GM19395 (cell line): ENCODE results near the gene NCF4.

Source experiments
- ATAC-seq: cut with Tn5 transposase; IDR thresholded peaks from one replicate; pipeline ENCODE4 v1.9.1; 2021; ENCODE audit warnings: mild to moderate bottlenecking, moderate library complexity; ENCODE audit not compliant: unreplicated experiment

Gene NCF4

DNA sequence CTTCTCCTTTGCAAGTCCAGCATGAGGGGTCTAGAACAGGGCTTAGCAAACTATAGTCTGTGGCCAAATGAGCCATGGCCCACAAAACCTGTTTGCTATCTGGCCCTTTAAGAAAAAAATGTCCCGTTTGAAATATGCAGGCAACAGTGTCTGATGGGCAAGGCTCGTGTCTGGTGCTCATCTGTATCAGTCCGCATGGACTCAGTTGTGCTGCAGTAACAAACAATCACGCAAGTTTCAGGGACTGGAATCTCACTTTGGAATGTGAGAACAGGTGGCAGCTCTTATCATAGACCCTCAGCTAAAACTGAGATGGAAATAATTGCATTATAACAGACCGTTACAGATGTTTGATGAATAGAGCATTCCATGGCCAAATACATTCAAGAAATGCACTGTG is 24.9 kb upstream of the NCF4 start:
- no peak for ATAC-seq

GRCh38 chr22:36838119-36839030 is 22.4 kb upstream of the NCF4 start:
- no peak for ATAC-seq

DNA sequence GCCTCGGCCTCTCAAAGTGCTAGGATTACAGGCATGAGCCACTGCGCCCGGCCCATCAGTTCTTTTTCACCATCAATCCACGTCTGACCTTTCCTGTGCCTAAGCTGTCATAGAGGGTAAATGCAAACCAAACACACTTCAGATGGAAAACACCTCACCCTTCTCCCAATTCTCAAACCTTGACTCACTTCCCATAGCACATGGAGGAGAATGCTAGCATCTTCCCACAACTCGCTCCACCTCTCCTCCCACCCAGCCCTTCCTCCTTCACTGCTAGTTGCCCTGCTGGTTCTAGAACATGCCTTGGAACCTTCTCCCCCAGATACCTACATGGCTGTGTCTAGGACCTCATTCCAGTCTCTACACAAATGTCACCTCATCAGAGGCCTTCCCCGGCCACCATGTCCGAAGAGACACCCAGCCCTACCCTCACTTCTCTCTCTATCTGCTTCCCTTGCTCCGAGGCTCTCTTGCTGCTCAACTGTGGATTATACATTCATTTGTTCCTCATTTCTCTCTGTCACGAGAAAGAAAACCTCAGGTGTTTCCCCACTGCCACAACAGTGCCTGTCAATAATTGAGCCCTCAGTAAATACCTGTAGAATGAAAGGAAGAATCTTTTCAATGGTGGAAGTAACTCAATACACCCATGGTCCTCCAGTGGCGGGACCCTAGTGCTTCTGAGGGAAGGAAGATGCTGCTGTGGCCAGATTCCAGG is 21.3 kb upstream of the NCF4 start:
- ATAC-seq = no peak

GRCh38 chr22:36840106-36840505 is 20.7 kb upstream of the NCF4 start:
- ATAC-seq = no peak

DNA sequence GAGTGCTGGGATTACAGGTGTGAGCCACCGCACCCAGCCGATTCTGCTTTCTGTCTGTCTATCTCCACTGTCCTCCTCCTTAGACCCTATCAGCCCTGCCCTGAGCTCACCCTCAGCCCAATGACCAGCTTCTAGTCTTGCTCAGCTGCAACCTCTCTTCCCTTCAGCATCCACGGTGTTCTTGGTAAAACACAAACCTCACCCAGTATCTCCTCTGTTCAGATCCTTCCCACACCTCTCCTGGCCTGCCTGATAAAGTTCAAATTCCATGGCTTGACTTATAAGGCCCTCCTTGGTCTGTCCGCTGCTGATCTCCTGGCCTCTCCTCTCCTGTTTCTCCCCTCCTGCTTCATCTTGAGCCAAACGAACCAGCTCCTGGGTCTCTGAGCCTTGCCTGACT is 14.5 kb upstream of the NCF4 start:
- ATAC-seq = no peak

DNA sequence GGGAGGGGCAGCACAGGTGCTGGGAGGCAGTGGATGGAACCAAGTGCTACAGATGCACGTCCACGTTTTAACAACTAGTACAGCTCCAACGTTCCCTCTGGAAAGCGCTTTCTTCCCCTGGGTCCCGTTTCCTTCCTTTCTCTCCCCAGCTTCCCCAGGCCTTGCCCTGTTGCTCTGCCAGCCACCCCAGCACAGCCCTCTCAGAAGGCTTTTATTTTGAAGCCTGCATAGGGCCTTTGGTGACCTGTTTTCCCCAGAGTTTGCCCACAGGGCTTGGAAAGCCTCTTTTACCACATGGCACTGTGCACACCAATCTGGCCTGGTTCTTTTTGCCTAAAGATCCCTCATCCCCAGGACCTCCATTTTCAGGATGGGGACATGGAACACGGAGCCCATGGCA is 13.9 kb upstream of the NCF4 start:
- no peak for ATAC-seq

GRCh38 chr22:36850056-36850455 is 10.8 kb upstream of the NCF4 start:
- no peak for ATAC-seq

DNA sequence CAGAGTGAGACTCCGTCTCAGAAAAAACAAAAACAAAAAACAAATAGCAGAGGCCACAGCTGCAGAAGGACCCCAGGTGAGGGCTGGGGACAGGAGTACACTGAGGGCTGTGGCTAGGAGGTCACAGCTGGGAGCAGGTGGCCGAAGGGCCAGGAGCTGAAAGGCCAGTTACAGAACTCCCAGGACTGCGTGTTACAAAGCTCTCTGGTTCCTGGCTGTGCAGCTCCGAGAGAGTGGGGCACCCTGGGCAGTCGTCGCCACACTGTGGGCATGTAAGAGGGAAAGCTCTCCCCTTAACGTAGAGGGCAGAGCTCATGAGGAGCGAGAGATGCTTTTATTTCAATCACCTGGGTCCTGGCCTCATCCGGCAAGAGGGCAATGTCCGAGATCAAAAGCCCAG is 10.1 kb upstream of the NCF4 start:
- ATAC-seq = no peak

- no peak for ATAC-seq
Observed at GRCh38 chr22:36852056-36852973, 8.5 kb upstream of the NCF4 start.

DNA sequence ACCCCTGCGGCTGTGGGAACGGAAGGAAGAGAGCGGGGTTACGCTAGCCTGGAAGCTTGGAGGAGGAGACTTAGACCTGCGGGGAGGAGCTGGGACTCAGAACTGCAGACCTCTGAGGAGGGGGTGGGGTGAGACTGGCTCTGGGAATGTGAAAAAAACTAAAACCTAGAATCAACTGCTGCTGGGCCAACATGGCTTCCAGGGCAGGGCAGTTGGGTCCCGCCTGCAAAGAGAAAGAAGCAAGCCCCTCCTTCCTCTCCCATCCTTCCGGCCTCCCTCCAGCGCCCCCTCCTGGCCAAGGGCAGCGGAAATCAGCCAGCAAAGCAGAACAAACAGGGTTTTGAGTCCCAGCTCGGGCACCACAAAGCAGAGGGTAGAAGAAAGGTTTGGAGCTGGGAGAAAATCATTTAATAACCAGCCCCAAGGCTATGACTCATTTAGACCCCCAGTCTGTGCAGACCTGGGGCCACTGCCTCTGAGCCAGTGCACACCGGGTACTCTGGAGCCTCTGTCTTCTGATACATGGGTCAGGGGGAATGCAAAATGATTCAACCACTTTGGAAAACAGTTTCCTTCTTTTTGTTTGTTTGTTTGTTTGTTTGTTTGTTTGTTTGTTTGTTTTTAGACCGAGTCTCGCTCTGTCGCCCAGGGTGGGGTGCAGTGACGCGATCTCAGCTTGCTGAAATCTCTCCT is 7.3 kb upstream of the NCF4 start:
- ATAC-seq = no peak

DNA sequence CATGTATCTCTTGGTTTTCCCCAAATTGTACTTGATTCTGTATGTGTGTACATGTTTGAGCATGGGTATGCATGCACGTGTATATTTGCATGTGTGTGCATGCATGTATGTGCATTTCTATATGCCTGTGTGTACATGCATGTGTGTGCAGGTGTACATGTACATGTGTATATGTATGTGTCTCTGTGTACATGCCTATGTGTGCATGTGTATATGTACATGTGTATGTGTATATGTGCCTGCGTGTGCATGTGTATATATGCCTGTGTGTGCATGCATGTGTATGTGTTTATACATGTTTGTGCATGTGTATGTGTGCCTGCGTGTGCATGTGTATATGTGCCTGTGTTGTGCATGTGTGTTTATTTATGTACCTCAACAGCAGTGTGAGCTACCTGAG is 5.3 kb upstream of the NCF4 start:
- ATAC-seq = no peak

GRCh38 chr22:36856121-36856791 is 4.5 kb upstream of the NCF4 start:
- ATAC-seq = no peak

DNA sequence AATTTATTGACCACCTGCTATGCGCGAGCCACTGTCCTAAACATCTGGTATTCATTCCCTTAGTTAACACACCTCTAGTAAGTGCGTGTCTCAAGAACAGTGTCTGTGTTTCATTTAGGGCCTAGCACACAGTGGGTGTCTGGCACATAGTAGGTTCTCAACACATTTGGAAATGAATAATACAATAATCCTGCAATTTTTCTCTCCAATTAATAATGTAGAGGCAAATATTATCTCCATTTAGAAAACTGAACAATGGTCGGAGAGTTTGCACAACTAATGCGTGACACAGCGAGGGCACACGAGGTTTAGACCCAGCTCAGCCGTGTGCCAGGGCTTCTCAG is 4.0 kb upstream of the NCF4 start:
- ATAC-seq = no peak

DNA sequence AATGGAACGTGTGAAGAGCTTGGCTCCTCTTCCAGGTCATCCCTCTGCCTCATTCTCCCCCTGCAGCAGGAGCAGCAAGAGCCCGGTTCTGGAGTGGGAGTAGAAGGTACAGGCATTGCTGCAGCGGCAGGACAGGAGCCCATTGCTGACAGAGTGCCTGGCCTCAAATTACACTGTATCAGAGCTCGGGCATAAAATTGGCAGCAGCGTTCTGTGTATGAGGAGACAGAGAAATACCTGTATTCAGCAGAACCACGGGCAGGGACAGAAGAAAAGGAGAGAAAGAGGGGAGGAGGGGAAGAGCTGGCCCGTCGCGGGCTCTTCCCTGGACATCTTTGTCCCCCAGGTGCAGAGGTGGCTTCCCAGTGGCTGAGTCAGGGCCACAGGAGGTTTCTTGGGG is 2.6 kb upstream of the NCF4 start:
- no peak for ATAC-seq

DNA sequence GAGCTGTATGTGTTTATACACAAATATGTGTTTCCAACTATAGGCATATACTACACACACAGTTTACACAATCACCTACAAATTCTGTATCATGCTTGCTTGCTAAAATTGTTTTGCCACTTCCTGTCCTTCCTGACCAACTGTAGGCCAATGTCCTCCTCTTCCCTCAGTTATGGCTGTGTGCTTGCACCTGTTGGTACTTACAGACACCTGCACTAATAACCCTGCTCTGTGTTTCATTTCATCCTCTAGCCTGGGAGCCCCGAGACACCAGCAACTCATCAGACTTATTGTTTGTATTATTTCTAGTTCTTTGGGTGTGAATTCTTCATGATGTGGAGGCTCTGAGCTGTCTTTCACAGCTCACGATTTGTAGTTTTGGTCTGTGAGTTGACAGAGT is 1.8 kb upstream of the NCF4 start:
- no peak for ATAC-seq

DNA sequence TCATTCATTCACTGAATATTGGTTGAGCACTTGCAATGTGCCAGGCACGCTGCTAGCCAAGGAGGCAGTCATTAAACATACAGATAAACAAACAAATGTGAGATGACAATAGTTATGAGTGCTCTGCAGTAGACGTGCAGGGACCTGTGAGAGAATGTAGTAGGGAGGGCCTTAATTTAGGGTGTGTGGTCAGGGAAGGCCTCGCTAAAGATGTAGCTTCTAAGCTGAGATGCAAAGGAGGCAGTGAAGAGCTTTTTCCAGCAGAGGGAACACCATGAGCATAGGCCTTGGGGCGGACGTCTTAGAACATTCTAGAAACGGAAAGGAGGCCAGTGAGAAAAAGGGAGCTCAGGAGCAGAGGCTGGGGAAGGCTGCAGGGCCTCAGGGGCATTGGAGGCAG is 789 bp upstream of the NCF4 start:
- no peak for ATAC-seq

GRCh38 chr22:36860438-36860820 is 377 bp upstream of the NCF4 start:
- ATAC-seq = no peak

DNA sequence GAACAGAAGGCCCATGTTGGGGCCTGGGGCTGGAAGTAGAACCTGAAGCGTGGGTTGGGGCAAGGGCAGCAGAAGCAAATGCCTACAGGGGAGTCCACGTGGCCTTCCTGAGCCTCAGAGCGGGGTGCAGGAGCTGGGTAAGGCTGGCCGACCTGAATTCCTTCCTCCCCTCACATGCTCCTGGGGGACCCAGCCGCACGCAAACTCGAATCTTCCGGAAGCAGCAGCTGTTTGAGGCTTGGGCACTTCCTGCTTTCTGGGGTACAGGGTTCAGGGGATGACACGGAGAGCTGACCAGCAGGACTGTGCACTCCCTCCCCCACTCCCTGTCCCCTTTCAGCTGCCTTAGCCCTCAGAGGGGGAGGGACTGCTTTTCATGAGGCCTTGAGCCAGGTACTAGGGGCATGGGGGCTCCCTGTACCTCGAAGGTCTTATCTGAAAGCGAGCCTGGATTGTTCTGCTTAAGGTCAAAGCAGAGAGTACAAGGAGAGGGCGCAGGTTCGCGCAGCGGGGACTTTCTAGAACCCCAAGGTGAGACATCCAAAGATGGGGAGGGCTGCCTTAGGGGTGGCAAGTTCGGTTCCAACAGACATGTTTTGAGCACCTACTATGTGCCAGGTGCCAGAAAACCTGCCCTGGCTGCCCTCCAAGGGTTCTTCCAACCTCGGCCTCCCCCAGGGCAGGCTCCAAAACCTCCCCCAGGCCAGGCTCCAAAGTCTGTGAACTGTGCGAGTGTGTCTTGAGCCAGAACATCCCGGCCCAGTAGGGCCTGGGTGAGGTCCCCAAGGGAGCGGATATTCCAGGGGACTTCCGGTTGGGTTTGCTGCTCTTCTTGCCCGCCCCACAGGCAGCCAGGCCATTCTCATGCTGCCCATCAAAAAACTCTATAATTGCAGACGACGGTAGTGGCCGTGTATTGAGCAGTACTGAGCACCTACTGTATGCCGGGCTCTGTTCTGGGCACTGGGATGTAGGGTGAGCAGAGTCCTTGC is 1.7 kb downstream of the NCF4 start:
- ATAC-seq = no peak

DNA sequence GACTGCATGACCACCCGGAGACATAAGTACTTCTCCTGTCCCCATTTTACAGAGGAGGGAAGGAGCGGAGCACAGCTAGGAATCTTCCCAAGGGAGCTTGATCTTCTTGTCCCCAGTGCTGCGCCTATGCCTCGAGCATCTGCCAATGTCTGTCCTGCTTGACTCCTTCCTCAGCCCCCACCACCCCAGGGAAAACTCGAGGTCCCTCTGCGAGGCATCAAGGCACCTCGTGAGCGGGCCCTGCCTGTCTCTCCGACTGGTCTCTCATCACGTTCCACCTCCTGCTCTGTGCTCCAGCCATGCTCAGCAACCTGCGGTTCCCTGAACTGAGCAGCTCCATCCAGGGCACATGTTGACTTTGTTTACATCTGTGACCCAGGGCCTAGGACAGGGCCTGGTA is 2.5 kb downstream of the NCF4 start:
- no peak for ATAC-seq
